ENCODE measurements around the gene SYT11. TPM values are rescaled to one million over a fixed set of nuclear protein-coding genes. Genes with fewer than 3 reads are reported as not detected.
A peak's percentile ranks its signal among the peaks of the same experiment; 100 is the strongest.
"Not testable (repeated sequence)": the region's sequence is repeated elsewhere in the genome, so short reads cannot be mapped to it uniquely, and the experiment has no call there.

SYT11 gene
- total RNA-seq, 1 donor from 2014 or later, result 9.6 TPM

DNA sequence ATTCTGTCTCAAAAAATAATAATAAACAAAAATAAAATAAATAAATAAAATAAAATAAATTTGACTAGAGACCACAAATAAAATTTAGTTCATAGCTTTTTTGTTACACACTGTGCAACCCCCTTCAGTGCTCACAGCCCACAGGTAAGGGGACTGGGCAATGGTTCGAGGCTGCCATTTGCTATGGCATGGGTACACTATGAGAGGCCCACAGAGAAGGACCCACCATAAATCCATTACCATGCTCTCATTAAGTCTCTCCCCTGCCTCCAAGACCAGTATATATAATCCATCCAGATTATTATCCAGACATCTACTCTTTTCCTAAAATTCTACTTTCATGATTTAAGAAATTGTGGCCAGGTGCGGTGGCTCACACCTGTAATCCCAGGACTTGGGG is 60.4 kb downstream of the SYT11 start:
- DNase-seq (no peak), ATAC-seq (no peak)
- TF ChIP-seq, protein P1, sequence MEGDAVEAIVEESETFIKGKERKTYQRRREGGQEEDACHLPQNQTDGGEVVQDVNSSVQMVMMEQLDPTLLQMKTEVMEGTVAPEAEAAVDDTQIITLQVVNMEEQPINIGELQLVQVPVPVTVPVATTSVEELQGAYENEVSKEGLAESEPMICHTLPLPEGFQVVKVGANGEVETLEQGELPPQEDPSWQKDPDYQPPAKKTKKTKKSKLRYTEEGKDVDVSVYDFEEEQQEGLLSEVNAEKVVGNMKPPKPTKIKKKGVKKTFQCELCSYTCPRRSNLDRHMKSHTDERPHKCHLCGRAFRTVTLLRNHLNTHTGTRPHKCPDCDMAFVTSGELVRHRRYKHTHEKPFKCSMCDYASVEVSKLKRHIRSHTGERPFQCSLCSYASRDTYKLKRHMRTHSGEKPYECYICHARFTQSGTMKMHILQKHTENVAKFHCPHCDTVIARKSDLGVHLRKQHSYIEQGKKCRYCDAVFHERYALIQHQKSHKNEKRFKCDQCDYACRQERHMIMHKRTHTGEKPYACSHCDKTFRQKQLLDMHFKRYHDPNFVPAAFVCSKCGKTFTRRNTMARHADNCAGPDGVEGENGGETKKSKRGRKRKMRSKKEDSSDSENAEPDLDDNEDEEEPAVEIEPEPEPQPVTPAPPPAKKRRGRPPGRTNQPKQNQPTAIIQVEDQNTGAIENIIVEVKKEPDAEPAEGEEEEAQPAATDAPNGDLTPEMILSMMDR (IDR thresholded peaks at IDR 0.05), result no peak
- H3K9me3 ChIP-seq, result no peaks in the 10 kb centered on the region
- no peaks in the 10 kb centered on the region for H3K4me1 ChIP-seq
- H3K27me3 ChIP-seq (ENCODE audit: low read depth), result no peaks in the 10 kb centered on the region
- no peak overlapping the region for H3K4me3 ChIP-seq
- intact Hi-C loops (cut with DNase I), result no loop called here
- H3K27ac ChIP-seq, result no peak overlapping the region
- peaks cover 100% of the 10 kb centered on the region for H3K36me3 ChIP-seq

DNA sequence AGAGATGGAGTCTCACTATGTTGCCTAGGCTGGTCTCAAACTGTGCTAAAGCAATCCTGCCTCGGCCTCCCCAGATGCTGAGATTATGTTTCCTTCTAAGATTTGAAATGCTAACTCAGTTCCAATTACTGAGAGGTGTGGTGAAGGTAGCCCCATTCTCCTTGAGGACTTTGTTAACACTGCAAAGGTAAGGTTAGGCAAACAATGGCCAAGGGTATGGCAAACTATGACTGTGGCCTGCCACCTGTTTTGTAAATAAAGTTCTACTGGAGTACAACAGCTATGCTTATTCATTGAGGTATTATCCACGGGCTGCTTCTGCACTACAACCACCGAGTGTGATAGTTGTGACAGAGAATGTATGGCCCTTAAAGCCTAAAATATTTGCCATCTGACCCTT is 61.4 kb downstream of the SYT11 start:
- H3K36me3 ChIP-seq, result peaks cover 100% of the 10 kb centered on the region
- intact Hi-C loops (cut with DNase I), result no loop called here
- TF ChIP-seq, protein P1 (IDR thresholded peaks at IDR 0.05), result no peak

DNA sequence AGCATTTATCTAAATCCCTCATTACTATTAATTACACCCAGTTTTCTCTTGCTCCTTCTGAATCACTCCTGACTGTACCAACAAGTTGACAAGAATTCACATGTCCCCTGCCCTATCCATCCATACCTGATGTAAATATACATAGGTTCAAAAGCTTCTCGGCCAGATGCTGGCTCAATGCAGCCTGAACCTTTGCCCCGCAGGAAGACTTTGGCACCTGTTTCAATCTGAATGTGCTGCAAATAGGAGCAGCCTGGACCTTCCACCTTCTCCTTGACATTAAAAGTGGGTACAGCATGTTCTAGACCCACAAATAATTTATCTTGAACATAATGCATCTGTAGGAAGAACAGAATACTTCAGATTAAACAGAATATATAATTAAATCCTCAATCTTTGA is 66.1 kb downstream of the SYT11 start:
- no peak overlapping the region for H3K27ac ChIP-seq
- peaks cover 100% of the 10 kb centered on the region for H3K36me3 ChIP-seq
- ATAC-seq (no peak), DNase-seq (no peak)
- peaks cover 5% of the 10 kb centered on the region for H3K4me1 ChIP-seq
- TF ChIP-seq, protein P1 (IDR thresholded peaks at IDR 0.05), result no peak
- no peaks in the 10 kb centered on the region for H3K9me3 ChIP-seq
- intact Hi-C loops (cut with DNase I), result no loop called here
- no peak overlapping the region for H3K4me3 ChIP-seq
- no peaks in the 10 kb centered on the region for H3K27me3 ChIP-seq (ENCODE audit: low read depth)

More for the DNA sequence above, 61.4 kb downstream of the SYT11 start:
- no peak overlapping the region for H3K4me3 ChIP-seq
- no peak for ATAC-seq
- H3K4me1 ChIP-seq, result no peaks in the 10 kb centered on the region
- H3K9me3 ChIP-seq, result no peaks in the 10 kb centered on the region
- no peak for DNase-seq
- no peak overlapping the region for H3K27ac ChIP-seq
- H3K27me3 ChIP-seq (ENCODE audit: low read depth), result no peaks in the 10 kb centered on the region

DNA sequence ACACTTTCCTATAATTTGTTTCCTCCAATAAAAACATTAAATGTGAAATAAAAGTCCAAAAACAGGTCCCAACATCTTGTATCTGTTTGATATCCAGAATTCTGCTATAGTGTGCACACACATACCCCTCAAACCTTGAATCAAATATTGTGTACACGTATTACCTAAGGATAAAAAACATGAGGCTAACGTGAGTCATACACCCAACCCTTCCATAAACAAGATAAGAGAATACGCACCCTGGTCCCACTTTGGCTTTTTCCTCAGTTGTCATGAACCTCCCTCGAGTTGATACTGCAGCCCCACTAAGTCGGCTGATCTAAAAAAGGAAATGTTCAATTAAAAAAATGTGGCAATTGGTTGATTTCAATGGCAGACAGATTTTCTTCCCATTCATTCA is 69.7 kb downstream of the SYT11 start:
- Histone ChIP-seq H3K27ac (no peak overlapping the region), H3K27me3 (ENCODE audit: low read depth) (no peaks in the 10 kb centered on the region), H3K4me3 (no peak overlapping the region), H3K36me3 (peaks cover 96% of the 10 kb centered on the region), H3K9me3 (no peaks in the 10 kb centered on the region), H3K4me1 (peaks cover 37% of the 10 kb centered on the region)
- no peak for DNase-seq
- no peak for ATAC-seq
- intact Hi-C loops (cut with DNase I), result no loop called here
- TF ChIP-seq, protein P1 (IDR thresholded peaks at IDR 0.05), result no peak

DNA sequence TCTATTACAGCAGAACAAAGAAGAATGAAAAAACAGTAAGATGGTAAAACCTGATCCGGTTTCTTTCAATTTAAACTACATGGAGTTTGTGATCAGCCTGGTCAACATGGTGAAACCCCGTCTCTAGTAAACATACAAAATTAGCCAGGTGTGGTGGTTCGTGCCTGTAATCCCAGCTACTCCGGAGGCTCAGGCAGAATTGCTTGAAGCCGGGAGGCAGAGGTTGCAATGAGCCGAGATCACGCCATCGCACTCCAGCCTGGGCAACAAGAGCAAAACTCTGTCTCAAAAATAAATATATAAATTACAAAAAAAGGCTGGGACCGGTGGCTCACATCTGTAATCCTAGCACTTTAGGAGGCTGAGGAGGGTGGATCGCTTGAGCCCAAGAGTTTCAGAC is 71.4 kb downstream of the SYT11 start:
- ATAC-seq; intact Hi-C loops (cut with DNase I); H3K27ac ChIP-seq; H3K27me3 ChIP-seq (ENCODE audit: low read depth); DNase-seq; H3K9me3 ChIP-seq: not testable (repeated sequence)
- H3K4me3 ChIP-seq, result peak overlapping the region; percentile 66
- H3K4me1 ChIP-seq, result peaks cover 37% of the 10 kb centered on the region
- H3K36me3 ChIP-seq, result peaks cover 79% of the 10 kb centered on the region

DNA sequence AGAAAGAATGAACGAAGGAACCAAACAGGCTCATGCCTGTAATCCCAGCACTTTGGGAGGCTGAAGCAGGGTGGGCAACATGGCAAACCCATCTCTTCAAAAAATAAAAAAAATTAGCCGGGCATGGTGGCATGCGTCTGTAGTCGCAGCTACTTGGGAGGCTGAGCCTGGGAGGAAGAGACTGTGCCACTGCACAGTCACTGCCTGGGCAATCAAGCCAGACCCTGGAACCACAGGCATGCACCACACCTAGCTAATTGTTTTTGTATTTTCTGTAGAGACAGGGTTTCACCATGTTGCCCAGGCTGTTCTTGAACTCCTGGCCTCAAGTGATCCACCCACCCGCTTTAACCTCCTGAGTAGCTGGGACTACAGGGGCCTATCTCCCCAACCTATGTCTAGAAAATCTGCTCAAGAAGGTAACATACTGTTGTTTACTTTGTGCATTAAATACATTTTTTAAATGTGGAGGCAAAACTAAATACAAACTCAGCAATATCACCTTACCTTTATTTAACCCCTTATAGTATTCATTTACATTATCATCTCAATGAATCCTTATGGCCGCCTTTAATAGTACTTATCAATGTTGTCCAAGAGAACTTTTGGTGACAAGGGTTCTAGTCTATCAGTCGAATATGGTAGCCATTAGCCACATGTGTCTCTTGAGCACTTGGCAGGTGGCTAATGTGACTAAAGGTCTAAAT is 72.1 kb downstream of the SYT11 start:
- Histone ChIP-seq H3K4me3 (peak overlapping the region; percentile 66), H3K27me3 (ENCODE audit: low read depth) (no peaks in the 10 kb centered on the region), H3K27ac (no peak overlapping the region), H3K36me3 (peaks cover 71% of the 10 kb centered on the region), H3K4me1 (peaks cover 37% of the 10 kb centered on the region), H3K9me3 (no peaks in the 10 kb centered on the region)
- intact Hi-C loops (cut with DNase I), result no loop called here
- DNase-seq (peak; percentile 45), ATAC-seq (no peak)
- TF ChIP-seq, protein P1 (IDR thresholded peaks at IDR 0.05), result no peak
